ENCODE measurements around the gene DEDD2. TPM values are rescaled to one million over a fixed set of nuclear protein-coding genes. Genes with fewer than 3 reads are reported as not detected.

The DEDD2 gene
- total RNA-seq, 1 experiment from 2014 or later: 45.6 TPM

DNA sequence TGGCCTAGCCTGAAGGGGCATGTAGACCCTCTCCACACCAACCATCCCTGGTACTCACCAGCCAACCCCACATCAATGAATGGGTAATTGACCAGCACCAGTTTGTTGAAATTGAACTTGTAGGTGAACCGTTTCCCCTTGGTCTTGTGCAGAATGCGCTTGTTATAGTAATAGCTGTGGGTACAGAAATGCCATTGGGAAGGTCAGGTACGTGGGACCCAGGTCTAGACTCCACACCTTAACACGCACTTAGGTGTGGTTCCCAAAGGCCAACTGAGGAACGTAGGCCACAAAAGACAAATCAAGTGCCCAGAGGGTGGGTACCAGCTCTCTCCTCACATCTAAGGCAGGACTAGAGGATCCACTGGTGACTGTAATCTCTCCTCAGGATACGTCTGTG is 32.3 kb upstream of the DEDD2 start:
- peaks cover 14% of the 10 kb centered on the region; the same call in 1 of the 2 replicates for H4K20me1 ChIP-seq (ENCODE audit: insufficient read depth)
- H3K36me3 ChIP-seq (ENCODE audit: low read depth): no peaks in the 10 kb centered on the region
- no peak for DNase-seq
- peaks cover 12% of the 10 kb centered on the region for H3K4me1 ChIP-seq (replicated peaks; ENCODE audit: insufficient read depth)
- H3K9me3 ChIP-seq (ENCODE audit: insufficient read depth, low read depth): no peaks in the 10 kb centered on the region
- intact Hi-C loops (cut with micrococcal nuclease; ENCODE audit: unreplicated experiment): no loop called here
- POLR2A ChIA-PET (ENCODE audit: unreplicated experiment): no interaction called here
- no peak overlapping the region for H3K27ac ChIP-seq
- no TSS peak for BruUV-seq (replicated peaks)
- H3K4me3 ChIP-seq: no peak overlapping the region
- no peak overlapping the region for H2AFZ ChIP-seq
- CTCF ChIA-PET: interaction anchor here (0.6 kb wide), 1 partner anchor 174 kb away, joined by 3 read pairs; no protein-coding TSS in a partner anchor
- no peak overlapping the region for H3K4me2 ChIP-seq
- H3K9me2 ChIP-seq (ENCODE audit: insufficient read depth): no peaks in the 10 kb centered on the region
- TF ChIP-seq EZH2 (IDR thresholded peaks at IDR 0.05; ENCODE audit: low read depth): no peak
- TF ChIP-seq, protein P1, sequence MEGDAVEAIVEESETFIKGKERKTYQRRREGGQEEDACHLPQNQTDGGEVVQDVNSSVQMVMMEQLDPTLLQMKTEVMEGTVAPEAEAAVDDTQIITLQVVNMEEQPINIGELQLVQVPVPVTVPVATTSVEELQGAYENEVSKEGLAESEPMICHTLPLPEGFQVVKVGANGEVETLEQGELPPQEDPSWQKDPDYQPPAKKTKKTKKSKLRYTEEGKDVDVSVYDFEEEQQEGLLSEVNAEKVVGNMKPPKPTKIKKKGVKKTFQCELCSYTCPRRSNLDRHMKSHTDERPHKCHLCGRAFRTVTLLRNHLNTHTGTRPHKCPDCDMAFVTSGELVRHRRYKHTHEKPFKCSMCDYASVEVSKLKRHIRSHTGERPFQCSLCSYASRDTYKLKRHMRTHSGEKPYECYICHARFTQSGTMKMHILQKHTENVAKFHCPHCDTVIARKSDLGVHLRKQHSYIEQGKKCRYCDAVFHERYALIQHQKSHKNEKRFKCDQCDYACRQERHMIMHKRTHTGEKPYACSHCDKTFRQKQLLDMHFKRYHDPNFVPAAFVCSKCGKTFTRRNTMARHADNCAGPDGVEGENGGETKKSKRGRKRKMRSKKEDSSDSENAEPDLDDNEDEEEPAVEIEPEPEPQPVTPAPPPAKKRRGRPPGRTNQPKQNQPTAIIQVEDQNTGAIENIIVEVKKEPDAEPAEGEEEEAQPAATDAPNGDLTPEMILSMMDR (conservative IDR thresholded peaks at IDR 0.05): no peak
- H3K79me2 ChIP-seq (ENCODE audit: low read depth): peaks cover 33% of the 10 kb centered on the region
- H3F3A ChIP-seq (ENCODE audit: insufficient read depth, low read depth): peaks cover 23% of the 10 kb centered on the region
- no peaks in the 10 kb centered on the region for H3K27me3 ChIP-seq (ENCODE audit: insufficient read depth, low read depth)

DNA sequence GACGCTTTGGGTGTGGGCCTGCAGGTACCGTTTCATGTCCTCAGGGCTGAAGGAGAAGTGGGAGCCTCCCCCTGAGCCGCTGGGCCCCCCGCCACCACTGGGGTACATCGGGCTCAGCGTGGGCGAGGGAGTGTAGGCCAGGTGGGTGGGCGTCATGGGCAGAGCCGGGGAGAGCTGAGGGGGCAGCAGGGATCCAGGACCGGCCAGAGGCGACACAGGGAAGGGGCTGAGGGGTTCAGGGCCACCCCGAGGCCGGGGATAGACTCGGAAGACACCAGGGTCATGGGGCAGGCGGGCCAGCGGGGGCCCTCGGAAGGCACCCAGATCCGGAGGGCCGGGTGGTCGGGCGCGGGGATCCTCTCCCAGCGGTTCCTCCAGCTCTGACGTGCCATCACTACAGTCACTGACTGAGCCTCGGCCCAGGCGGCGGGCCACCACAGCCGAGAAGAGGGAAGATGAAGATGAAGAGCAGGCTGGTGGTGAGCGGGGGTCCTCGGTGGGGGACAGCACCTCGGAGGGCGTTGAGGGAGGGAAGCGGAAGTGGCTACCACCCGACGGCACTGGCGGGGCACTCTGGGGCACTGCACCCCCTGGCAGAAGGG is 31.8 kb upstream of the DEDD2 start:
- Histone ChIP-seq H3K79me2 (ENCODE audit: low read depth) (peaks cover 28% of the 10 kb centered on the region), H3K27ac (no peak overlapping the region), H3F3A (ENCODE audit: insufficient read depth, low read depth) (peaks cover 23% of the 10 kb centered on the region), H3K36me3 (ENCODE audit: low read depth) (no peaks in the 10 kb centered on the region), H3K4me1 (replicated peaks; ENCODE audit: insufficient read depth) (peaks cover 12% of the 10 kb centered on the region), H4K20me1 (ENCODE audit: insufficient read depth) (peaks cover 14% of the 10 kb centered on the region; the same call in 1 of the 2 replicates), H2AFZ (no peak overlapping the region), H3K9me3 (ENCODE audit: insufficient read depth, low read depth) (no peaks in the 10 kb centered on the region), H3K9me2 (ENCODE audit: insufficient read depth) (no peaks in the 10 kb centered on the region), H3K27me3 (ENCODE audit: insufficient read depth, low read depth) (no peaks in the 10 kb centered on the region), H3K4me3 (no peak overlapping the region), H3K4me2 (no peak overlapping the region)
- CTCF ChIA-PET: interaction anchor here (0.6 kb wide), 1 partner anchor 174 kb away, joined by 3 read pairs; no protein-coding TSS in a partner anchor
- BruUV-seq (replicated peaks): no TSS peak
- DNase-seq: no peak
- no peak for TF ChIP-seq EZH2 (IDR thresholded peaks at IDR 0.05; ENCODE audit: low read depth)
- TF ChIP-seq, protein P1 (conservative IDR thresholded peaks at IDR 0.05): no peak
- POLR2A ChIA-PET (ENCODE audit: unreplicated experiment): no interaction called here
- intact Hi-C loops (cut with micrococcal nuclease; ENCODE audit: unreplicated experiment): no loop called here

DNA sequence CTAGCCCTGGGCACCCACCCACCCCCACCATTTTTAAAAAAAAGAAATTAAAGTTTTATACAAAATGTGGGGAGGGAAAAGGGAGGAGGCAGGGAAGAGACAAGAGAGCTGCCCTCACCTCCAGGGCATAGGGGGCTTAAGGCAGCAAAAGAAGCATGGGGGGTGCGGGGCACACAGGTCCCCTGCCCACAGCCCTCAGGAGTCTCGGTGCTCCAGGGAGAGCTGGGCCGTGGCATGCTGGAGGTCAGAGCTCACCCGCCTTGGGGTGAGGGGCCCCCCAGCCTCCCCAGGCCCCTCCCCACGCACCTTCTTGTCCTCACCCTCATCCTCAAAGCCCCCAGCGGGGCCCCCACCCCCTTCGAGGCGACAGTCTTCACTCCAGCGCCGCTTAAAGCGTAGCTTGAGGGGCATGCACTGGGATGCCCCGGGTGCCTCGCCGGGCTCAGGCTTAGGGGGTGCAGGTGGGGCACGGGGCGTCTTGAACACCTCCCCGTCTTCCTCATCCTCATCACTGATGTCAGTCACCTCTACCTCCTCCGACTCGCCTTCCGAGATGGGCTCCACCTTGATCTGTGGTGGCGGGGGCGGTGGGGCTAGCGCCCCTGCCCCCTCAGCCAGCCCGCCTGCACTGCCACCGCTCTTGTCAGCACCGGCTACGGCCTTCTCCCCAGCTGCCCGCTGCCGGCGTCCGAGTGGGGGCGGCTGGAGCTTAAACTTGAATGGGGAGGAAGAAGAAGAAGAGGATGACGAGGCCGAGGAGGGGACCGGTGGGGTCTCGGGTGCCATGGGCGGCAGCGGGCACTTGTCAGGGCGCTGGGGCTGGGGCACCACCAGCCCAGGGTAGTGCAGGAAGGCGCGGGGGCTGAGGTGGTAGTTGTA is 31.0 kb upstream of the DEDD2 start:
- CTCF ChIA-PET: interaction anchor here (0.6 kb wide), 1 partner anchor 193 kb away, joined by 11 read pairs; no protein-coding TSS in a partner anchor
- no peaks in the 10 kb centered on the region for H3K27me3 ChIP-seq (ENCODE audit: insufficient read depth, low read depth)
- peaks cover 23% of the 10 kb centered on the region for H3F3A ChIP-seq (ENCODE audit: insufficient read depth, low read depth)
- H3K4me1 ChIP-seq (replicated peaks; ENCODE audit: insufficient read depth): peaks cover 12% of the 10 kb centered on the region
- no peak overlapping the region for H3K27ac ChIP-seq
- H3K4me3 ChIP-seq: no peak overlapping the region
- DNase-seq: no peak
- peaks cover 14% of the 10 kb centered on the region; the same call in 1 of the 2 replicates for H4K20me1 ChIP-seq (ENCODE audit: insufficient read depth)
- no peak overlapping the region for H2AFZ ChIP-seq
- no peaks in the 10 kb centered on the region for H3K9me3 ChIP-seq (ENCODE audit: insufficient read depth, low read depth)
- no peak overlapping the region for H3K4me2 ChIP-seq
- peaks cover 32% of the 10 kb centered on the region for H3K79me2 ChIP-seq (ENCODE audit: low read depth)
- intact Hi-C loops (cut with micrococcal nuclease; ENCODE audit: unreplicated experiment): no loop called here
- H3K36me3 ChIP-seq (ENCODE audit: low read depth): no peaks in the 10 kb centered on the region
- no TSS peak for BruUV-seq (replicated peaks)
- POLR2A ChIA-PET (ENCODE audit: unreplicated experiment): no interaction called here
- TF ChIP-seq, protein P1 (conservative IDR thresholded peaks at IDR 0.05): no peak
- TF ChIP-seq EZH2 (IDR thresholded peaks at IDR 0.05; ENCODE audit: low read depth): no peak
- no peaks in the 10 kb centered on the region for H3K9me2 ChIP-seq (ENCODE audit: insufficient read depth)
